Left renal cortex interstitium (tissue), 4 donors: ENCODE data around the gene CD300H. TPM values are rescaled to one million over a fixed set of nuclear protein-coding genes. Genes with fewer than 3 reads are reported as not detected.
"Not testable (repeated sequence)": the region's sequence is repeated elsewhere in the genome, so short reads cannot be mapped to it uniquely, and the experiment has no call there.

Experiments used
- DNase-seq, 4 donors: peaks; one replicate each; pipeline ENCODE4 v3.0.0-alpha.2; 2013; ENCODE audit warnings: low read depth in 4 of 4, low spot score in 2 of 4, missing footprints in 1 of 4
- polyA plus RNA-seq, 4 donors: library from polyadenylated mRNA; unstranded; fragments of 120-200 nt; gene quantifications; one replicate each; pipeline ENCODE4 v1.2.1, GENCODE V29; 2013; ENCODE audit not compliant: insufficient read length in 4 of 4

CD300H gene
- polyA plus RNA-seq, 4 donors: 0.34 TPM; not detected in 3

DNA sequence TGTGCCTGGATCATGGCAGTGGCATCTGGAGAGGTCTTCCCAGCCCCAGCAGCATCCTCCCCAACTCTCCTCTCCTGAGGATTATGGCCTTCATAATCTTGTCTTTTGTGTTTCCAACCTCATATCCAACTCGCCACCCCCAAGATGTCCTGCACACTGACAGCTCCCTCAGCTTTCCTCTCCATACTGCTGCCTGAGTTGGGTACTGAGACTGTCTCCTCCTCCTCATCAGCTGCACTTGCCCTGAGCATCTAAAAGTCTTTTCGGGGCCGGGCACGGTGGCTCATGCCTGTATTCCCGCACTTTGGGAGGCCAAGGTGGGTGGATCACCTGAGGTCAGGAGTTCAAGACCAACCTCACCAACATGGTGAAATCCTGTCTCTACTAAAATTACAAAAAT lies 38.1 kb downstream of the CD300H start:
- no peak for DNase-seq

GRCh38 chr17:74528491-74529199 lies 38.7 kb downstream of the CD300H start:
- DNase-seq: no peak

DNA sequence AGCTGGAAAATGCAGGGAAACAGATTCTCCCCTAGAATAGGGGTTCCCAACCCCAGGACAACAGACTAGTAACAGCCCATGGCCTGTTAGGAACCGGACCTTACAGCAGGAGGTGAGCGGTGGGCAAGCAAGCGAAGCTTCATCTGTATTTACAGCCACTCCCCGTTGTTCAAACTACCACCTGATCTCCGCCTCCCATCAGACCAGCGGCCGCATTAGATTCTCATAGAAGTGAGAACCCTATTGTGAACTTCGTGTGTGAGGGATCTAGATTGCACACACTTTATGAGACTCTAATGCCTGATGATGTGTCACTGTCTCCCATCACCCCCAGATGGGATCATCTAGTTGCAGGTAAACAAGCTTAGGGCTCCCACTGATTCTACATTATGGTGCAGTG lies 39.6 kb downstream of the CD300H start:
- DNase-seq: no peak

DNA sequence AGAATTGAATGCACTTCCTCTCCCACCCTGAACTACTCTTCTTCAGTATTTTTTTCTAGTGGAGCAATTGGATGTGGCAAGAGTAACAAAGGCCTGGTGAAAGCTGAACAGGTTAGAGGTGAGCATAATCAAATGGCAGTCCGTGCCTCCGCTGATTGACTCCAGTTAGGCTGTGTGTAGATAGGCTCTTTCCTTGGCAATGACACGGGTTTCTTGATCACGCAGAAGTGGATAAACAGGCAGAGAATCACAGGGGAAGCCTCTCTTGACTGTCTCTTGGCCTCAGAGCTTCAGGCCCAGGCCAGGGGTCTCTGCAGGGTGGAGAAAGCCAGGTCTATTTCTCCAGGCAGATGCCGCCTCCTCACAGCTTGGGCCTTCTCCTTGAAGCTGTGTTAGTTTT lies 40.2 kb downstream of the CD300H start:
- no peak for DNase-seq

GRCh38 chr17:74526681-74527080 lies 40.6 kb downstream of the CD300H start:
- DNase-seq: no peak

- no peak for DNase-seq
These were observed 41.5 kb downstream of the CD300H start for GRCh38 chr17:74525781-74526288.

DNA sequence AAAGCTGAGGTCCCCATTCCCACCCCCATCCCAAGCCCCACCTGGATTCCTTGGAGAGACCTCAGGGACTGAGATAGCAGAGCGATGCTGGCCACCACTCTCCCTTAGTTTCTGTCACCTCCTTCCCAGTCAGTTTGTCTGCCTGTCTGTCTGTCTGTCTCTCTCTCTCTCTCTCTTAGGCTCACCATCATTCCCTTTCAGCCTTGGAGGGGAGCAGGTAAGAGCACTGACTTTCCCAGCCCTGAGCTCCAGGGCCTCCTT lies 41.9 kb downstream of the CD300H start:
- DNase-seq: no peak

DNA sequence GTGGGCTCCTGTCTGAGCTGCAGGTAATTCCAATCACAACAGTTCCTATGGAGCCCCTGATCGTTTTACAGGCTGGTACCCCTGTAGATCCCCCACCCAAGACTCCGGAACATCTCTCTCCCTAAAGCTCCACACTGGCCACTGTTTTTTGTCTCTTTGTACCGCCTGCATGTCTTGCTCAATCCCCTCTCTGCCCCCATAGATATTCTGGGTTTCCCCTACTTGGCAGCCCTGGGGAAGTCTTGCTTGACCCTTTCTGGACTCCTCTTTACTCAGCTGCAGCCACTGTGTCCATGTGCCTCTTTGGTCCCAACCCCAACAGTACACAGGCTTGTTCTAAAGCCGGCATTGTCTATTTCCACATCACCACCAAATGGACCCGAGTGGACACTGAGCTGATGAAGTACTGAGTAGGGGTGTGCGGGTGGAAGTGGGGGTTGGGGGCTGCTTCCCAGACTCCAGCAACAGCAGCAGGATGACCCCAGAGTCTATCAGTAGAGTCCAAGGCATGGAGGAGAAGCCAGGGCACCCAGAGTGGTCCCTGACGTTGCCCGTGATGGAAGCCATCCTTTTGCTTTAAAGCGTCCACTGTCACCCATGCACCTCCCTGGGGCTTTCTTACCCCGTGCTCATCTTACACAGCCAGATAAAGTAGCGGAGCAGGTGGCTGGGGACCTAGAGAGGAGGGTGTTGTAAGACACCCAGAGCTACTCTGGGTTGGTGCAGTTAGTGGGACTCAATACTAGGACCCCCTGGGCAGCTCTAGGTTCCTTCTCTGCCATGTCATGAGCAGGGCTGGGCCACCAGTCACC lies 42.5 kb downstream of the CD300H start:
- DNase-seq: no peak

GRCh38 chr17:74523308-74523707 lies 44.0 kb downstream of the CD300H start:
- DNase-seq: no peak

DNA sequence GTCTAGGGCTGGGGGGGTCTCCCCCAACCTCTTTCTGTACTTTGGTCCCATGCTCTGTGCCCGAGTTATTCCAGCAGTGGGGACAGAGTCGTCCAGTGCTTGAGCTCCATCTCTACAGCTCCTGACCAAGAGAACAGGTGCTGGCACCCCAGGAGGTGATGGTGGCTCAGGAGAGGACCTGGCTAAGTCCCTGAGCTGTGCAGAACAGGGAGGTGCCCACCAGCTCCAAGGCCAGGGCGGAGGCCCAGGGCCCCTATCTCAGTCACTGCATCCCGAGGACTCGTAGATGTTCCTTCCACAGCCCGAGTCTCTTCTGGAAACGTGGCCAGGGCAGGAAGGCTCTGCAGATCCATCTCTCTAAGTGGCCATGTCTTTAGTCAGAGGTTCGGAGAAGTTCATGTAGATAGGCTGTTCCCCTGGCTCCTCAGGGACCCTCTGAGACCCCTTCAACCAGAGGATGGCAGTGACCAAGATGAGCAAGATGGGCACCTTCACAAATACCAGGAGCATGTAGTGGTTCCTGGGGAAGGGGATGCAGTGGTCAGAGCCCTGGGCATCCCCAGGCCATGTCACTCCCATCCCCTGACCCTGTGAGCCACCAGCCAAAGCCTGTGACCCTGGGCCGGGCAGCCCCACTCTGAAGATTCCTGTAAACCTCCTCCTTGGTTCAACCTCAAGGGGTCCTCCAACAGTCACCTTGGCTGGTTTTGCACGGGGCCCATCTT lies 44.8 kb downstream of the CD300H start:
- DNase-seq: no peak

DNA sequence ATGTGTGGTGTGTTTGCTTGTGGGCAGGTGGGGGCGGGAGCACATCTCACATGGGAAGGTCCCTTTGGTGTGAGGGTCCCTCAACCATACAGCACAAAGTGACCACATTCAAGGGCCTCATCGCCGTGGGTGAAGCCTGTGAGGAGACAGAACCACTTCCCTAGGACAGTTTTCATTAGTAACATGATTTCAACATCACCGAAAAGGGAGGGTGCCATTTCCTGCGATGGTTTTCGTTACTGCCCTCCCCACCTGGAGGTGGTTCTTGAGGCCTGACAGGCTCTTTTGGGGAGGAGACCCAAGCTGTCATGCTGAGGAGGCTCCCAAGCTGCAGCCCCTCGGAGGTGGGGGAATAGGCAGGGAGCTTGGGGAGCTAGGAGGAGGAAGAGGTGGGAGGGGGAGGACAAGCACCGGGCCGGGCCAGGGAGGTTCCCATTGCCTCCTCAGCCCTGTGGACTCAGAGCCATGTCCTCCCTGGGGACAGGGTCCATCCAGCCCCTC lies 45.6 kb downstream of the CD300H start:
- DNase-seq: no peak

DNA sequence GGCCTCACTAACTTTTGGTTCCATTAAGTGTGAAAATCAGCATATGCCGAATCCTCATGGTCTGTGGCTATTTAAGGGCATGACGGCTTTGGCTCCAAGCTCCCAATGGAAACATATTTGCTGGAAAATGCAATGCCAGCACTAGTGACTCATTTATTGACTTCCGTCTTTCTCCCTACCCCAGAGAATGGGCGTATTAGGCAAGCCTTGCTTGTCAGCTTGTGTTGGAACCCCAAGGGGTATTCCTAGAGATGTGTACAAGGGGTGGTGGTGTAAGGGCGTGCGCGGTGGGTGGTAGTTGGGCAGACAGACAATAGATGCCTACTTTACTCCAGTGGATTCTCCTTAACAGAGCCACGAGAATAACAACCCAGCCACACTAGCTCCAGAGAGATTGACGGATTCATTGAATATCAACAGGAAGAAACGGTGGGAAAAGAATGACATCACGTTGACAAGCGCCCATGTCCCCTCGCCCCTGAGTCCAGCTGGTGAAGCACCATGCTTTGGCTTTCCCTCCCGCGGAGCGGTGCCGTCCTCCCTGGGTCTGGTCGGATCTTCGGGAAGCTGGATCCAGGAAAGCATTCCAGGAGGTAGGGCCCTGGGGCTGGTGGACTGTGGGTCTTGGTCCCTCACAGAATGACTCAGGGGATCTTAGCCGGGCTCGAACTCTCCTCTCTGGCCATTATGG lies 46.4 kb downstream of the CD300H start:
- no peak for DNase-seq

DNA sequence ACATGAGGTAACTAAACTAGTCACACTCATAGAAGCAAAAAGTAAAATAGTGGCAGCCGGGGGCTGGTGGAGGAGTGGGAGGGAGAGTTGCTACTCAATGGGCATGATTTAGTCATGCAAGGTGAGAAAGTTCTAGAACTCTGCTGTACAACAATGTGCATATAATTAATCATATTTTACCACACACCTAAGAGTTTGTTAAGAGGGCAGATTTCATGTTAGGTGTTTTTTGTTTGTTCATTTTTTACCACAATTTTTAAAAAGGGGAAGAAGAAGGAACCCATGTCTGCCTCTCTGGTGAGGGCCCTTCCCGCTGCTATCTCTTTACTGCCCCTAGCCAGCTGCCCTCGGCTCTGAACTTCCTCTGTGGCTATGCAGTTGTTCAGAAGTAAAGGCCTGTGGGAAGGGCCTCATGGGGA lies 47.3 kb downstream of the CD300H start:
- DNase-seq: no peak

- not testable (repeated sequence) for DNase-seq
These were observed 48.8 kb downstream of the CD300H start for GRCh38 chr17:74518413-74518981.

DNA sequence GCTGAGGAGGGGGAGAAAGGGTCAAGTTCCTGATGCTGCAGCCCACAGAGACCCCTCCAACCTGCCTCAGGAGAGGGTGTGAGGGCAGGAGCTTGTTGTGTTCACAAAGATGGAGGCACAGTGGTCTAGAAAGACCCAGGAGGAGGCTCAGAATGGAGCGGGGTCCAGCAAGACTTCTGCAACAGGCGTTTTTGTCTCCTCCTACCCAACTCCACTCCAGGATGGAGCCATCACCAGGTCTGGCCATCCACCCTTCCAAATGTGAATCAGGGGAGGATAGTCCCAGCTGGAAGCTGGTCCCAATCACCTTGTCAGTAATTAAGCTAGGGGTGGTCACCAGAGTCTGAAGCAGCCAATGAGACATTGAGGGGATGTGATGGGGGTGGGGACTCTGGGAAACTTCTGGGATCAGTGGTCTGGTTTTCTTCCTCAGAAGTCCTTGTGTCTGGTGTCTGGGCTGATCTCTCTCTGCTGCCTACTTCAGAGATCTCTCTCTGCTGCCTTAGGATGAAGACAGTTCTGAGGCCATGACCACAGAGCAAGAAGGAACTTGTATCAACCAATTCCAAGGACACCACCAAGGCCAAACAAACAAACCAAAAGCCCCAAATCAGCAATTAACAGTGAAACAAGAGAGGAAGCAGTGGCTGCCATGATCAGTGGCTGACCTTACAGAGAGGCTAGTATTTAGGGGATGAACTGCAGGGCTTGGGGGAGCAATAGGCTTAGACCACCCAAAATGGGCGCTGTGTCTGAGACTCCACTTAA lies 50.6 kb downstream of the CD300H start:
- no peak for DNase-seq

DNA sequence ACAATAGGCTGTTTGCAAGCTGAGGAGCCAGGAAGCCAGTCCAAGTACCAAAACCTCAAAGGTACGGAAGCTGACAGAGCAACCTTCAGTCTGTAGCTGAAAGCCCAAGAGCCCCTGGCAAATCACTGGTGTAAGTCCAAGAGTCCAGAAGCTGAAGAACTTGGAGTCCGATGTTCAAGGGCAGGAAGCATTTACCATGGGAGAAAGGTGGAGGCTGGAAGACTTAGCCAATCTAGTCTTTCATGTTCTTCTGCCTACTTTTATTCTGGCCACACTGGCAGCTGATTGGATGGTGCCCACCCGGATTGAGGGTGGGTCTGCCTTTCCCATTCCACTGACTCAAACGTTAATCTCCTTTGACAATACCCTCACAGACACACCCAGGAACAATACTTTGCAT lies 51.4 kb downstream of the CD300H start:
- no peak for DNase-seq

DNA sequence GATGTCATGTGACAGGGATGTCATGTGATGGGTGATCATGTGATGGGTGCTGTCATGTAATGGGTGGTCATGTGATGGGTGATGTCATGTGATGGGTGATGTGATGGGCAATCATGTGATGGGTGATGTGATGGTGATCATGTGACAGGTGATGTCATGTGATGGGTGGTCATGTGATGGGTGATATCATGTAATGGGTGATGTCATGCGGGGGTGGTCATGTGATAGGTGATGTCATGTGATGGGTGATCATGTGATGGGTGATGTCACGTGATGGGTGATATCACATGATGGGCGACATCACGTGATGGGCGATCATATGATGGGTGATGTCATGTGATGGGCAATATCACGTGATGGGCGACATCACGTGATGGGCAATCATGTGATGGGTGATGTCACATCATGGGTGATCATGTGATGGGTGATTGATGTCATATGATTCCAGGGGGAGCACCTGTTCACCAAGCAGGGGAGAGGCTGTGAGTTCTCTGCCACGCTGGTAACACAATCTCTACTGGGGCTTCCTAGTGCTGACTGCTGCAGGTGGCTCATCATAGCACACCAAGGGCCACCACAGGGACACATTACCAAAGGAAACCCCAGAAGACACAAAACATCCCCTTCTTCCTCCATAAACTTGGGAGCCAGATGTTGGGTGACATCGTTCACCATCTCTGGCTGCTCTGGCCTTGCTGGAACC lies 52.5 kb downstream of the CD300H start:
- no peak for DNase-seq

DNA sequence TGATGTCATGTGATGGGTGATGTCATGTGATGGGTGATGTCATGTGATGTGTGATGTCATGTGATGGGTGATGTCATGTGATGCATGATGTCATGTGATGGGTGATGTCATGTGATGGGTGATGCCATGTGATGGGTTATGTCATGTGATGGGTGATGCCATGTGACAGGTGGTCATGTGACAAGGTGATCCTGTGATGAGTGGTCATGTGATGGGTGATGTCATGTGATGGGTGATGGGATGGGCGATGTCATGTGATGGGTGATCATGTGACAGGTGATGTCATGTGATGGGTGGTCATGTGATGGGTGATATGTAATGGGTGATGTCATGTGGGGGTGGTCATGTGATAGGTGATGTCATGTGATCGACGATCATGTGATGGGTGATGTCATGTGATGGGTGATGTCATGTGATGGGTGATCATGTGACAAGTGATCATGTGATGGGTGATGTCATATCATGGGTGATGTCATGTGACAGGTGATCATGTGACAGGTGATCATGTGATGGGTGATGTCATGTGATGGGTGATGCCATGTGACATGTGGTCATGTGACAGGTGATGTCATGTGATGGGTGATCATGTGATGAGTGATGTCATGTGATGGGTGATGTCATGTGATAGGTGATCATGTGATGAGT lies 53.2 kb downstream of the CD300H start:
- DNase-seq: peak in 1 of 4 donors; percentile 36
